ENCODE data around the gene KDM4C.
"Not testable (repeated sequence)": the region's sequence is repeated elsewhere in the genome, so short reads cannot be mapped to it uniquely, and the experiment has no call there.

Gene KDM4C

DNA sequence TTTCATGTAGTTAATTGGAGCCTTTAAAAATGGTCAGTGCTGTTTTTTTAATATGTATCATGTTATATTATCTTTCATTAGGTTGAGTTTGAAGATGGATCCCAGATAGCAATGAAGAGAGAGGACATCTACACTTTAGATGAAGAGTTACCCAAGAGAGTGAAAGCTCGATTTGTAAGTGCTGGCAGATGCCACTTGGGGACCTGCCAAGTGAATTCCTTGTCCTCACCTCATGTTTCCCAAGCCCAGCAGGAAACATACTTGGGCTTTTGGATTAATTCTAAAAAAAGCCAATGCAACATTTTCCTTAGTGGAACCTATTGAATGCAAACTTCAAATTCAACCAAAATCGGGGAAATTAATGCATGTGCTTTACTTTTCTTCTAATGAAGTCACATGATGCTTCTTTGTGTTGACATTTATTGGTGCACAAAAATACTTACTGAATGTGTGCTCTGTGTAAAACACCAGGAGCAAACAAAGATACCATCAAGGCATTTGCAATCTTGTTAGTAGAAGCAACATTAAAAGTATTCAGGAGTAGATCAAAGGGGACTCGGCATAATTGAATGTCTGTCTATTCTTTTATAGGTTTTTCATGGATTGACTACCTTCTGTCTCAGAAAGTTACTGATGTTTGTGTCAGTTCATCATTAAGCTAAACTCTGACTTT lies 412.1 kb downstream of the KDM4C start:
- DNase-seq (ENCODE audit: low read depth in 2 of 2), result no peak

DNA sequence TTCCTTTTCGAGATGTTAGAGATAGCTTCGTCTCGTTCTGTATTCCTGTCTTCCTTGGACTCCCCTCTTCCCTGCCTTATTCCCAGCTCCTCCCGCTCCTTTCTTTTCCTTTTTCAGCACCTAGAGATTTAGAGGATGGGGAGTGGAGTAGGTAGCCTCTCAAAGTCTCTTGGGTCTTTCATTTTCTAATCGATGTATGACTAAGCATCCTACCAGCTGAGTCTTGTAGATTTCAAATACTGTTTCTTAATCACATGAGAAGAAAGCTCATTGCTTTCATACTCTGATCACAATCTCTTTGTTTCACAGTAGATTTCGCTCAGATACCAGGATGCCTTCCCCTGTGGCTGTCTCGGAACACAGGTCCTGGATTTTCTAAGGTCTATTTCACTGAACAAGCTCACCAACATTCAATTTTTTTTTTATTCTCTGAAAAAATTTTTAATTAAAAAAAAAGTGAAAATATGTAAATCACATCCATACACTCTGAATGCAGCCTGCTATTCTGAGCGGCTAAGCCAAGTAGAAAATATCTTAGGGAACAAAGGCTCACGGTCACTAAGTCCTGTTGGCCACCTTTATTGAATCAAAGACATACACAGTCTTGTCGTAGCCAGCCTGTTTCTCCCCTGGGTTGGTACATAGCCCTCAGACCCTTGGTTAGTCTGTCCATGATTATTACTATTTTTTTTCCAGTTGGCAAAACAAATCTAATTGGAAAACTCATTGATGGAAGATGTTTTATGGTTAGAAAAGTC lies 413.8 kb downstream of the KDM4C start:
- DNase-seq (ENCODE audit: low read depth in 2 of 2), result no peak

DNA sequence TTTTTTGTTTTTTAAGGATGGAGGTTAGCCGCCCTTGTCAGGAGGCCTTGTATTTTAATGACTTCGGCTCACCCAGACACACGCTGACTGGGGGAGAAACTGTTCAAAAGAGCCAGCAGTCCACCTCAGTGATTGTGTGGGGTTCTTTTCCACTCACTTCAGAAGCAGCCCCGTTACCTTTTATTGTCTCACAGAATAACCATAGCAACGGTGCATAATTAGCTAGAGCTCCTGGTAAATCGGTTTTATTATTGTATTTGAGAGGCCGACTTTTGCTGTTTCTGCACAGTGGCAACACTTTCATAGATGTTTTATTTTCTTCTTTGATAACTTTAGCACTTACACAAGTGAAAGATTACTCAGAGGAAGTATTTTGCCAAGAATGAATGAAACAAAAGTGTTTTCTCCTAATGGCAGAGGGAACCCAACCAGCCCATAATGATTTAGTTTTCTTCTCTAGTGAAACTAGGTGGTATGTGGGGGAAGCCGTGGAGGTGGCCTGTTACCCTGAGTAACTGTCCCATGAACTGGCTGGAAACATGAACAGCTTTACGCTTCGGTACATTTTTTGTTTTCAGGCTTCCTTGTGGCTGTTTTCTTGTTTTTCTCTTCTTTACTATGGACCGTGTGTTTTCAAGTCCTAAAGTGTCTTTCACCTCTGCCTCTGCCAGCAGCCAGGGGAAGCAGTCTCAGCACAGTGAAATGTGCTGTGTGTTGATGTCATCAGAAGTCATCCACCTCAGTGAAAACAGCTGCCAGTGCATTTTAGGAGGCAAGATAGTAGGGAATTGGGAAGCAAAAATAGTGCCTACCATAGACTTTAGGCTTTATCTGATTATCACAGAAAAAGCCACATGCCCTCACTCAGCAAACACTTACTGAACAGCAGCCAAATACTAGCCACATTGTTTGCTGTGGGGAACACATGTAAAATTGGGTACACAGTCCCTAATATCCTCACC lies 414.7 kb downstream of the KDM4C start:
- no peak for DNase-seq (ENCODE audit: low read depth in 2 of 2)

DNA sequence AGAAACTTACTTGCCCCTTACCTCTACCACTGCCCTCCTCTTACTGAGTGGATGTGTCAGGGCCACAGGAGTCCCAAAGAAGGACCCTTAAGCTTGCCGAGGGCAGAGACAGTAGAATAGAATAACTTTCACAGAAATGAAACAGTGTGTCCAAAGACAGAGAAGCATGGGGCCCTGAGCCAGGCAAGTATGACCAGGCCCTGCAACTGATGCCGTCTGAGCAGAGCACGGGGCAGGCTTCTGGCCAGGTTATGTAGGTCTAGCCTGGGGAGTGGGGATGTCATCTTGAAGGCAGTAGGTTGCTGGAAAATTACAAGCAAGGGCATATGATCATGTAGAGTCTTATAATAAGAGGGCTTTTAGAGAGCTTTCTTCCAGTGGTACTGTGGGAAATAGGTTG lies 415.4 kb downstream of the KDM4C start:
- DNase-seq (ENCODE audit: low read depth in 2 of 2), result no peak

DNA sequence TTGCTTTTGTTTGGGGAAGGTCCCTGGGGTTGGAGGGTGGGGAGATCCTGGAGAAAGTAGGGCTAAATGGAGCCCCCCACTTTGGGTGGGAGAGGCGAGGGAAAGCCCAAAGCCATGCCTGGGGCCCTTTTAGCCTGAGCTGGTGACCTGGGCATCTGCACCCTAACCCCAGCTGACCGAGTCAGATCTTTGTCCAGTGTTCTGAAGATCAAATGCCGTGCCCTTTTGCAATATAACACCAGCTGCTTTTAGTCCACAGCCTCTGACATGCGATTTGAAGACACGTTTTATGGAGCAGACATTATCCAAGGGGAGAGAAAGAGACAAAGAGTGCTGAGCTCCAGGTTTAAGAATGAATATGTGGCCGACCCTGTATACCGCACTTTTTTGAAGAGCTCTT lies 416.5 kb downstream of the KDM4C start:
- DNase-seq (ENCODE audit: low read depth in 2 of 2), result no peak

DNA sequence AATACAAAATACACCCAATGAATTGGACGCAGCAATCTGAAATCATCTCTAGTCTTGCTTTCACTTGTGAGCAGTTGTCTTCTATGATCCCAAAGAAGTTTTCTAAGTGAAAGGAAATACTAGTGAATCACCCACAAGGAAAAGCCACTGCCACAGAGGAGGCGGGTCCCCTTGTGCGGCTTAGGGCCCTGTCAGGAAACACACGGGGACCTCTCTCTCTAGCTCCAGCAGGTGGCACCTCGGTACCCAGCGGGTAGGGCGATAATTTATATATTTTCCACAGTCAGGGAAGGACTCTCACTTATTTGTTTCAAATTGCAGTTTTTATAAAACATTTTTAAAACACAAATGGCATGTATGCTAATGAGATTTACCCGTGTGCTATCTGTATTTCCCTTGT lies 417.1 kb downstream of the KDM4C start:
- no peak for DNase-seq (ENCODE audit: low read depth in 2 of 2)

DNA sequence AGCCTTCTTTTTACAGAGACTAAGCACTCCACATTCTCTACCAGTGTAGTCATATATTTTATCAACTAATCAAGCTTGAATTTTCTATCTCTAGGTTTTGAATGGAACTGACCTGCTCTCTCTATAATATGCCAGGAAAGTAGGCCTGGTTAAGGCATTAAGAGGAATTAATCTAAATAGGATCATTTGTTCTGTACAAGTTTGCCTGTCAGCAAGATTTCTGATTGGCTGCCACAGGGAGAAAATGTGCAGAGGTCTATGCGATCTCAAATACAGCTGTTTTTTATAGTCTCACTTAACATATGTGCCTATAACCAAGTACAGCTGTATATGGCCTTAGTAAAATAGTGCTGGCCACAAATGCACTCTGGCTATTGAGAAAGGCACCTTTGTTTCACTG lies 418.8 kb downstream of the KDM4C start:
- no peak for DNase-seq (ENCODE audit: low read depth in 2 of 2)

DNA sequence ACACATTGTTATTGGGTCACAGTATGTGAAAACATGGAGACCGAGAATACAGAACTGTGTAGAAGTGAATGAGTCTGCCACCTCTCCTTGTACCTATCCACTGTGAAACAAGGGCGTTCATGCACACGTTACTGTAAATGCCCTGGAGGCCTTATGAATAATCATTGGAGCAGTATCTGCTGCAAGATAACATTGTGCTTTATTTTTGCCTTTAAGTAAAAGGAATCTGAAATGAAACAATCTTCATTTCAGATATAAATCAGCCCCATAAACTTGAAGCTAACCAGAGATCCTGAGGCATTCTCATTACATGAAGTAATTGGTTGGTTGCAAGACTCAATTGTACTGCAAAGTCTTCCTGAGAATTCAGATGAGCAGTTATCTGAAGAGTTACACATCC lies 419.6 kb downstream of the KDM4C start:
- no peak for DNase-seq (ENCODE audit: low read depth in 2 of 2)

DNA sequence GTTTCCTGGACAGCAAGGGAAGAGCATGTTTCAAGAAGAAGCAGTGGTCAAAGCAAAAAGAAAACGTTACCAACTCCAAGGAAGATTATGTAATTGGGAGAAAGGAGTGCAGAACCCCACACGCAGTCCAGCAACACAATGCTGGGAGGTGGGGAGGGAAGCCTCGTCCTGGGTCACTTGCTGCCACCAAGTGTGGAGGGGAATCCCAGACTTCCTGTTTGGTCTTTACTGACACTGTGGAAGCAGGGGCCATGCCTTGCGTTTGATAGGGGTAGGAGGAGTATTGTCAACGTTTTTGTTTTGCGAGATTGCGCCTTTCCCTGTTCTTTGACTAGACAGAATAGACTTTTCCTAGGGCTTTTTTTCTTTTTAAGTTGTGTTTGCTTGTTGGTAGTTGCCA lies 421.0 kb downstream of the KDM4C start:
- DNase-seq (ENCODE audit: low read depth in 2 of 2), result no peak

DNA sequence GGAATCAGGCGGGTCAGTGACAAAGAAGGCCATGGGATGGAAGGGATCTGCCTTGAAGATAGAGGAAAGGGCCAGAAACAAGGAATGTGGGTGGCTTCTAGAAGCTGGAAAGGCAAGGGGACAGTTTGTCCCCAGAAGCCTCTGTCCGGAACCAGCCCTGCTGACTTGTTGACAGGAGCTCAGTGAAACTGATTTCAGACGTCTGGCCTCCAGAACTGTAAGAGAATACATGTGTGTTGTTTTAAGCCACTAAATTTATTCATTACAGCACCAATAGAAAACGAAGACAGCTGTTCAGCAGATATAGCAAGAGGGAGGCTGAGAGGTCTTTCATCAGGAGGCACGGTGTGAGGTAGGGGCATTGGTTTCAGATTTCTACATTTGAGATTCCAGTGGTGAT lies 422.5 kb downstream of the KDM4C start:
- DNase-seq (ENCODE audit: low read depth in 2 of 2), result no peak

DNA sequence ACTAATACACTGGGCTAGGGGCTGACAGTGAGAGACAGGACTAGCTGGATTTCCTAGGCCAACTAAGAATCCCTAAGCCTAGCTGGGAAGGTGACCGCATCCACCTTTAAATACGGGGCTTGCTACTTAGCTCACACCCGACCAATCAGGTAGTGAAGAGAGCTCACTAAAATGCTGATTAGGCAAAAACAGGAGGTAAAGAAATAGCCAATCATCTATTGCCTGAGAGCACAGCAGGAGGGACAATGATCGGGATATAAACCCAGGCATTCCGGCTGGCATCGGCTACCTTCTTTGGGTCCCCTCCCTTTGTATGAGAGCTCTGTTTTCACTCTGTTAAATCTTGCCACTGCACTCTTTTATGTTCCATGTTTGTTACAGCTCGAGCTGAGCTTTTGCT lies 425.4 kb downstream of the KDM4C start:
- not testable (repeated sequence) for DNase-seq (ENCODE audit: low read depth in 2 of 2)

DNA sequence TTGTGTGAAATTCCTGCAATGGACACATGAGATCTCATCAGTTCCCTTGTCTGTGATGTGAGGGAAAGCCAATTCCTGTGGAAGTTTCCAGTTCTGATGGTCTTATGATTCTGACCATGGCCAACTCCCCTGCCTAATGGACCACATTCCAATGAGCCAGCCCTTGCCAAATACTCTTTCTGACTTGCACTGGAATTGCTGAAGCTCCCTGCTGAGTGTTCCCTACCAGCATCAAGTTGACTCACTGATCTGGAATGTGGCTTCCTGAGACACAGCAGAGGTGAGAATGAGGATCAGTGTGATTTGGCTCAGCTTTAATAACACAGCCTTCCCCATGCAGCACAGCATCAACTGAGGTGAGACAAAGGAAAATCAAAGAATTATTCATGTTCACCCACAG lies 427.8 kb downstream of the KDM4C start:
- no peak for DNase-seq (ENCODE audit: low read depth in 2 of 2)

DNA sequence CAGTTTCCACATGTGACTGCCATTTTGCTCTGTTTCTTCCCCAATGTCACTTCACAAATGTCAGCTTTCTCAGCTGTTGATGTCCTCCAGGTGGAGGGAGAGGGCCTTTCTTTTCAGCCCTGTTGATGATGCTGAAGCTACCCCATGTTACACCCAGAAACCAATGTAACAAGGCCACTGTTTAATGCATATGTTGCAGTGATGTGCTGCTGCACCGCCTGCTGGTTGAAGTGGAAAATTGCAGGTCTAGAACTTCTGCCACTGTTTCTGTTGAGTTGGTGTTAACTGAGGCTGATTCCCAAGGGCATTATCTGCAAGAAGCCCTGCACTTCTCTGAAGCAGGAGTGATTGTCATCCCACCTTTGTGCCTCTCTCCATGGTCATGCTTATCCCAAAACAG lies 428.4 kb downstream of the KDM4C start:
- no peak for DNase-seq (ENCODE audit: low read depth in 2 of 2)

DNA sequence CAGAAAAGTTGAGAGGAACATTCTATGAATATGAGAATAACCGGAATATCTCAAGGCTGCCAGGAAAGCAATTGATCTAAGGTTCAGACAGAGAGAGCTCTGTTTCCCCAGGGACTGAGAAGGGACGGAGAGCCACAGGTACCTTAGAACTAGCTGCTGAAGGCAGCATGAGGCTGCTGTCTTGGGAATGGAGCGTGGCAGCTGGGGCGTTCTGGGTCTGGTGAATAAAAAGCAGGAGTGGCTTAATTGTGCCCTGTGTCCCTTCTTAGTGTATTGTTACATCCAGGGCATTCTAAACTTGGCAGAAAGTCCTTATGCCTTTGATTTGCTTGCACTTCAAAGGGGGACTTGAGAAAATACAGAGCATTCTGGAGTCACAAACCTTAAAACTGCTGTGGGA lies 434.5 kb downstream of the KDM4C start:
- no peak for DNase-seq (ENCODE audit: low read depth in 2 of 2)

DNA sequence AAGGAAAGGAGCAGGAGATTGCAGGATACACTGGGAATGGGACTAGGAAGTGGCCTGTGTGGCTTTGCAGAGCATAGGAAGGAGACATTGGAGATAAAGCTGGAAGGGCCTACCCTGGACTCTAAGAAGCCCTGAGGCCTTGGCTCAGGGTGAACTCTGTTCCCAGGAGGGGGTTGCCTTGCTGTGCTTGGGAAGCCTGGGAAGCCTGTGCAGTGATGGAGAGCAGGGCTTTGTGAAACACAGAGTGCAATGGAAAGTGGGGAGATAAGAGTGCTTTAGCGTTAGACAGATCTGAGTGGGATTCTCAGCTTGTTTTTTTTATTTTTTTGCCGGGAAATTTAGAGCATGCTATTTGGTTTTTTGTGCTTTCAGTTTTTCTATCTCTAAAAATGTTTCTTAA lies 437.8 kb downstream of the KDM4C start:
- no peak for DNase-seq (ENCODE audit: low read depth in 2 of 2)

DNA sequence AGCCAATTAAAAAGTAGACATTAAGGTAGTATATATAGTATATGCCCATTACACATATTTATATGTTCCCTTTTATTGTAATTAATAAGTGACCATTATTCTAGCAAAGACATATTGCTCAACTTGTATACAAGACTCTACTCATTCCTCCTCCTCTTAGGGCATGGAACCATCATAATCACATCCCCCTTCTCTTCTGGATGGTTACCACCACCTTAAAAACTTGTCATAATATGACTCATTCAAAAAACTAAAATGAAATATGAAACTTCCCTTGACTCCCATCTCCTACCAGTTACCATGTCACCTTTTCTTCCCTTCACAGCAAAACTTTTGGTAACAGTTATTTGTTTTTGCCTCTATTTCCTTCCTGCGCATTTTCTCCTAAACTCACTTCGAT lies 438.7 kb downstream of the KDM4C start:
- DNase-seq (ENCODE audit: low read depth in 2 of 2), result no peak

DNA sequence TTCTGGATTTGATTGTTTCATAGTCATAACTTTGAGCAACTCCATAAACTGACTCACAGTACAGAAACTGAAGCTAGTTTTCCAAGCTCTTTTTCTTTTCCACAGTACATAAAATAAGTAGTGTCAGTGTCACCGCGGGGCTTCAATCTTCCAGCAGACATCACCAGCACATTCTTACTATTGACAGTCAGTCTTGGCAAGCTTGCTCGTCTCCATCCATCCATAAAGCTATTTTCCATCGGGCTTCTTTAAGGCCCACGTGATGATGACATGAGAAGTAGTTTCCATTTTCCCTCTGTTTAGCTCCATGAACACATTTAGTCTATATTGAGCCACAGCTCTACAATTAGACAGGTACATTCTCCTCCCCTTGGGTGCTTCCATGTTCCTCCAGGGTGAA lies 443.4 kb downstream of the KDM4C start:
- DNase-seq (ENCODE audit: low read depth in 2 of 2), result no peak

DNA sequence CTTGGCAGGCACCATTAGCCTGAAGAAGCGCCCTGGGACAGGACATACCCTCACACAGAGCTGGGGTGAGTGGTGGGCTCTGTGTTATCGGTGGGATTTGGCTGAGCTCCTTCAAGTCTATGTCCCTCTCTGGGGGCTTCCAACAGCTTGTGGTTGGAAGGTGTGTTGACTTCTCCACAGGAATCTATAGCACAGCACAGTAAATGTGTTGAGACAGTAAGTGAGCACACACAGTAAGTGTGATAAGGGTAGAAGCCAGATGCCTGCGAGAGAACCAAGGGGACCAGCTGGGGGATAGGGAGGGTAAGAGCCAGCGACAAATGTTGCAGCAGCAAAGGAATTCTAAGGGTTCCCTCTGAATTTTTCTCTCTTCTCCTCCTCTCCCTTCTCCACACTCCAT lies 448.0 kb downstream of the KDM4C start:
- no peak for DNase-seq (ENCODE audit: low read depth in 2 of 2)

DNA sequence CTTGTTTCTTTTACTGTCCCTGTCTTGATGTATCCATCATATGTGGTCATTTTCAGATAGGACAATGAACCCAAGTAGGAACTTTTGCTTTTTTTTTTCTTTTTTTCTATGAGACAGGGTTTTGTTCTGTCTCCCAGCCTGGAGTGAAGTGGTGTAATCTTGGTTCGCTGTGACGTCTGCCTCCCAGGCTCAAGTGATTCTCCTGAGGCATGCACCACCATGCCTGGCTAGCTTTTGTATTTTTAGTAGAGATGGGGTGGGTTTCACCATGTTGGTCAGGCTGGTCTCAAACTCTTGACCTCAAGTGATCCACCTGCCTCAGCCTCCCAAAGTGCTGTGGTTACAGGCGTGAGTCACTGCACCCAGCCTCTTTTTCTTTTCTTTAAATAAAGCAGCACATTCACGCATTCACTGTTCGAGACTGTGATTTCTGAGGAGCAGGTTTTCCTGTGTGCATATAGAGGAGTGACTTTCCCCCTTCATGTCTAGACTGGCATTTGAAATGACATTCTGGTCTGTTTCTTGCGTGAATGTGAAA lies 448.5 kb downstream of the KDM4C start:
- no peak for DNase-seq (ENCODE audit: low read depth in 2 of 2)

DNA sequence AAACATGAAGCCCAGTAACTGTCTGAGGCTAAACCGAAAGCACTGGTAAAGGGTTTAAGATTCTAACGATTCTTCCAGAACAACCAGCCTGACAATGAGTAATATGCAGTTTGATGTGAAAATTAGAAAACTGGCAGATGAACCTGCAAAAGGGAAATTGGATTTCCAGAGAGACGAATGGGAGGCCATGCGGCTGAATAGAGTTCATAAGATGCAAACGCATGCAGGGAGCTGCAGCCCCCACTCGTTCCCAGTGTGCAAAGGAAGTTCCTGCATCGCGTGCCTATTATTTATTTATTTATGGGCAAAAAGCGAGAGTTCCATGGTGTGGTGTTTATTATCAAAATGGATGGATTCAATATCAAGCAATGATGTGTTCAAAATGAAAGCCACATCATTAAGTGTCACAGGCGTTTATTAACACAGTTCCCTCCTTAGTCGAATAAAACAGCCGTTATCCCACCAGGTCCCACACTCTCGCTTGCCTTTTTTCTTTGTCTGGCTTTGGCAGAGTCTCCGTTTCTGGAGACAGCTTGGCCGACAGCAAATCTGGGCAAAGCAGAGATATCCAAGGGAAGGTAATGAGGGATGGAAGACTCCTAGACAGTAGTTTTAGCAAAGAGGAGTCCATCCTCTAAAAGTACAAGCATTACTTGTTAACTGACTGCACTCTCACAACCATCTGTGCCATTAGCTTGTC lies 451.4 kb downstream of the KDM4C start:
- DNase-seq (ENCODE audit: low read depth in 2 of 2), result no peak

DNA sequence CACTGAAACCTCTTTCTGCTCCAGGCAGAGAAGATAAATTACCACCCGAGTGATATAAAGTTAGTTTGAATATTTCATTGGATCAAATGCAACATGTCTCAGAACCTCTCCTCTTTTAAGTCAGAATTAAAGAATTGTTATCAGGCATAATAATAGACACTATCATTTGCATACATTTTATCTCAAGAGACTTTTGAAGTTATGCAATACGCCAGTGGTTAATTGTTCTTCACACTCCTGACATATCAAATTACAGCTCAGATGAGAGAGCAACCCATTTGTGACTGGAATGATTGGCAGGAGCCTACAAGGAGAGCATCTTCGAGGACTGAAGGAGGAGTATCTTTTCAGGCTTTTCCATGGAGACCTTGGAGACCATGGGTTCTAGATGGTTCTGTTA lies 452.2 kb downstream of the KDM4C start:
- DNase-seq (ENCODE audit: low read depth in 2 of 2), result no peak
